Astrocyte (in vitro differentiated cells and primary cell): ENCODE data around the gene SGIP1.

Experiments
- EZH2 ChIP-seq: IDR thresholded peaks from 2 replicates; pipeline ENCODE4 v1.6.1; 2012; ENCODE audit warnings: mild to moderate bottlenecking, low read length, inconsistent platforms; ENCODE audit not compliant: insufficient read depth
- TF ChIP-seq, protein P1 (sequence below): IDR thresholded peaks from 2 replicates; pipeline ENCODE4 v1.5.1; 2011; ENCODE audit warnings: low read depth, mild to moderate bottlenecking, inconsistent platforms, low read length, moderate library complexity; ENCODE audit not compliant: insufficient read depth

DNA sequence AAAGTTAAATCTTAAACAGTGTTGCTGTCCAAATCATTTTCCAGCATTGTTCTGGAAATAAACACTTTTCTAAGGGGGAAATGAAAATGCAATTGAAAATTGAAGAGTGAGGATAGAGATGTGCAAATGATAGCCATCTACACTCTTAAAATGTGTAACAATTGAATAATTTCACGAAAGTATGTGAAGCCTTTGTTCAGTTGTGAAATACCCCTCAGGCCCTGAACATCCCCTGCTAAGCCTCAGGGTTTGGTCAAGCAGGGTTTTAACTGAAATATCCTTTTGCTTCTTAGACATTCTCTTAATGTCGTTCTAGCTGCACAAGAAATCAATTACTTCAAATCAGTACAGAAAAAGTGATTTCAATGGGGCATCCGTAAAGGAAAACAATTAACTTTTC lies 152.5 kb downstream of the SGIP1 start:
- TF ChIP-seq, protein P1, sequence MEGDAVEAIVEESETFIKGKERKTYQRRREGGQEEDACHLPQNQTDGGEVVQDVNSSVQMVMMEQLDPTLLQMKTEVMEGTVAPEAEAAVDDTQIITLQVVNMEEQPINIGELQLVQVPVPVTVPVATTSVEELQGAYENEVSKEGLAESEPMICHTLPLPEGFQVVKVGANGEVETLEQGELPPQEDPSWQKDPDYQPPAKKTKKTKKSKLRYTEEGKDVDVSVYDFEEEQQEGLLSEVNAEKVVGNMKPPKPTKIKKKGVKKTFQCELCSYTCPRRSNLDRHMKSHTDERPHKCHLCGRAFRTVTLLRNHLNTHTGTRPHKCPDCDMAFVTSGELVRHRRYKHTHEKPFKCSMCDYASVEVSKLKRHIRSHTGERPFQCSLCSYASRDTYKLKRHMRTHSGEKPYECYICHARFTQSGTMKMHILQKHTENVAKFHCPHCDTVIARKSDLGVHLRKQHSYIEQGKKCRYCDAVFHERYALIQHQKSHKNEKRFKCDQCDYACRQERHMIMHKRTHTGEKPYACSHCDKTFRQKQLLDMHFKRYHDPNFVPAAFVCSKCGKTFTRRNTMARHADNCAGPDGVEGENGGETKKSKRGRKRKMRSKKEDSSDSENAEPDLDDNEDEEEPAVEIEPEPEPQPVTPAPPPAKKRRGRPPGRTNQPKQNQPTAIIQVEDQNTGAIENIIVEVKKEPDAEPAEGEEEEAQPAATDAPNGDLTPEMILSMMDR = no peak
- no peak for TF ChIP-seq EZH2
